AG04450 (cell line): ENCODE data around the gene MRPL4. TPM values are rescaled to one million over a fixed set of nuclear protein-coding genes. Genes with fewer than 3 reads are reported as not detected.

Source experiments
- CTCF ChIA-PET: fragments of 300-600, 350-600 bp; formaldehyde crosslinking; extraction: SDS; loops from one replicate; lab custom pipeline; 2022; ENCODE audit warnings: antibody characterized with exemption, inconsistent platforms; lab: Charles Lee
- POLR2A ChIA-PET: fragments of 350-600 bp; formaldehyde crosslinking; extraction: SDS; loops from one replicate; lab custom pipeline; 2021; ENCODE audit warnings: antibody characterized with exemption, inconsistent platforms; lab: Yijun Ruan, JAX
- DNase-seq: peaks from one replicate; pipeline ENCODE4 v3.0.0-alpha.2; 2011; ENCODE audit warnings: low read depth, low spot score
- H3K27ac ChIP-seq: one replicate; pipeline ENCODE4 v1.5.1; 2012; ENCODE audit warnings: low read depth, low read length, control low read depth
- H3K27me3 ChIP-seq: one replicate; pipeline ENCODE4 v1.6.0; 2012; ENCODE audit warnings: low read length; ENCODE audit not compliant: control insufficient read depth, insufficient read depth
- H3K4me3 ChIP-seq: 2 replicates; pipeline ENCODE4 v1.5.1; 2011; ENCODE audit warnings: mild to moderate bottlenecking, low read depth, low read length, control low read depth
- H3K9me3 ChIP-seq: 2 replicates; pipeline ENCODE4 v1.5.1; 2012; ENCODE audit warnings: low read length; ENCODE audit not compliant: control insufficient read depth, insufficient read depth
- CTCF ChIP-seq: IDR thresholded peaks from 2 replicates; pipeline ENCODE4 v1.5.1; 2011; ENCODE audit warnings: low read depth, low read length, control low read depth, inconsistent platforms
- polyA plus RNA-seq: library from polyadenylated mRNA; depleted of rRNA; stranded (reverse); fragments of >200 nt; gene quantifications from 2 replicates; pipeline ENCODE4 v1.2.3, GENCODE V29; 2011

MRPL4 gene
- polyA plus RNA-seq, 1 experiment, result 28.5 TPM

GRCh38 chr19:10207026-10207425, 45.0 kb upstream of the MRPL4 start:
- H3K27ac ChIP-seq, result no peak overlapping the region
- no peak for DNase-seq
- TF ChIP-seq CTCF, result no peak
- no peaks in the 10 kb centered on the region for H3K27me3 ChIP-seq
- ChIA-PET CTCF (interaction anchor here (1.3 to 1.8 kb wide), 2 partner anchors 13 to 43 kb away, joined by 5 read pairs; no protein-coding TSS in a partner anchor), POLR2A (no interaction called here)
- H3K9me3 ChIP-seq, result peaks cover 4% of the 10 kb centered on the region; the same call in 1 of the 2 replicates
- no peak overlapping the region for H3K4me3 ChIP-seq

GRCh38 chr19:10209315-10209714, 42.7 kb upstream of the MRPL4 start:
- ChIA-PET CTCF (interaction anchor here (0.6 to 1.2 kb wide), 2 partner anchors 40 to 209 kb away, joined by 6 read pairs; no protein-coding TSS in a partner anchor), POLR2A (interaction anchor here (0.5 to 1.2 kb wide), 4 partner anchors 7 to 41 kb away, joined by 3 to 6 read pairs (median 3); no protein-coding TSS in a partner anchor)
- no peak overlapping the region for H3K27ac ChIP-seq
- H3K27me3 ChIP-seq, result no peaks in the 10 kb centered on the region
- no peak for DNase-seq
- no peak overlapping the region for H3K4me3 ChIP-seq
- peaks cover 4% of the 10 kb centered on the region; the same call in 1 of the 2 replicates for H3K9me3 ChIP-seq
- no peak for TF ChIP-seq CTCF

- POLR2A ChIA-PET, result no interaction called here
- CTCF ChIA-PET, result interaction anchor here (1.1 kb wide), 1 partner anchor 39 kb away, joined by 3 read pairs; no protein-coding TSS in a partner anchor
- no peak for TF ChIP-seq CTCF
- Histone ChIP-seq H3K27ac (no peak overlapping the region), H3K9me3 (peaks cover 4% of the 10 kb centered on the region; the same call in 1 of the 2 replicates), H3K4me3 (no peak overlapping the region), H3K27me3 (no peaks in the 10 kb centered on the region)
- no peak for DNase-seq
Observed at GRCh38 chr19:10211061-10211460, 41.0 kb upstream of the MRPL4 start.

- Histone ChIP-seq H3K4me3 (no peak overlapping the region), H3K27me3 (no peaks in the 10 kb centered on the region), H3K9me3 (peaks cover 4% of the 10 kb centered on the region; the same call in 1 of the 2 replicates), H3K27ac (no peak overlapping the region)
- ChIA-PET POLR2A (interaction anchor here (0.6 kb wide), 2 partner anchors 15 to 188 kb away, joined by 3 read pairs; no protein-coding TSS in a partner anchor), CTCF (interaction anchor here (1.1 kb wide), 1 partner anchor 38 kb away, joined by 3 read pairs; no protein-coding TSS in a partner anchor)
- DNase-seq, result no peak
- TF ChIP-seq CTCF, result no peak
Observed at GRCh38 chr19:10211691-10212090, 40.3 kb upstream of the MRPL4 start.

GRCh38 chr19:10214784-10215183, 37.2 kb upstream of the MRPL4 start:
- no peak for TF ChIP-seq CTCF
- ChIA-PET CTCF (interaction anchor here (0.8 kb wide), 1 partner anchor 11 kb away, joined by 4 read pairs; no protein-coding TSS in a partner anchor), POLR2A (interaction anchor here (0.6 to 1.7 kb wide), 2 partner anchors 12 to 92 kb away, joined by 4 to 8 read pairs; no protein-coding TSS in a partner anchor)
- Histone ChIP-seq H3K4me3 (no peak overlapping the region), H3K27ac (peak overlapping the region; percentile 11), H3K27me3 (no peaks in the 10 kb centered on the region), H3K9me3 (no peaks in the 10 kb centered on the region)
- no peak for DNase-seq
